ENCODE measurements around the gene PITPNC1. TPM values are rescaled to one million over a fixed set of nuclear protein-coding genes. Genes with fewer than 3 reads are reported as not detected.
A peak's percentile ranks its signal among the peaks of the same experiment; 100 is the strongest.

The PITPNC1 gene
- 24.5 and 26.1 TPM in 2 replicates for total RNA-seq
- total RNA-seq (2013) = 14.3 TPM
- 4.7 and 8.5 TPM in 2 replicates for polyA plus RNA-seq
- polyA minus RNA-seq = 5.4 and 5.9 TPM in 2 replicates

- H3K4me3 Mint-ChIP-seq = peak within 1 kb of the TSS; percentile 94
- POLR2A ChIA-PET = interaction anchor here (1.0 kb wide), 1 partner anchor 198 kb away, joined by 3 read pairs; no protein-coding TSS in a partner anchor
- H3K27me3 Mint-ChIP-seq = no peaks in the 10 kb centered on the region
- Histone ChIP-seq H3K27ac (ENCODE audit: low read length in 2 of 2) (peak within 1 kb of the TSS; percentile 47), H3K4me3 (ENCODE audit: control extremely low read depth in 1 of 5, extremely low read depth in 1 of 5, insufficient read depth in 1 of 5, low read depth in 2 of 5, low read length in 4 of 5) (peak within 1 kb of the TSS; percentile 54 to 90 (median 86)), H3K27me3 (replicated peaks in 1 of 4; ENCODE audit: control extremely low read depth in 1 of 4, control insufficient read depth in 3 of 4, insufficient read depth in 4 of 4, low read length in 3 of 4) (no peaks in the 10 kb centered on the region), H4K20me1 (ENCODE audit: control insufficient read depth, insufficient read depth, low read length, poor library complexity, severe bottlenecking) (no peaks in the 10 kb centered on the region), H3K4me2 (replicated peaks; ENCODE audit: low read depth, low read length, poor library complexity, severe bottlenecking) (peak within 1 kb of the TSS; percentile 81), H3K9ac (ENCODE audit: low read length) (peak within 1 kb of the TSS; percentile 85), H2AFZ (ENCODE audit: insufficient read depth, low read depth, low read length, poor library complexity, severe bottlenecking) (peak within 1 kb of the TSS; percentile 97), H3K4me1 (ENCODE audit: control insufficient read depth in 2 of 2, insufficient read depth in 2 of 2, low read length in 2 of 2) (peaks cover 25 to 30% of the 10 kb centered on the region in 2 donors), H3K79me2 (ENCODE audit: control insufficient read depth, insufficient read depth, low read length) (no peaks in the 10 kb centered on the region), H3K9me3 (ENCODE audit: control extremely low read depth in 1 of 3, control insufficient read depth in 2 of 3, insufficient read depth in 1 of 3, low read length in 2 of 3) (no peaks in the 10 kb centered on the region), H3K36me3 (replicated peaks in 1 of 2; ENCODE audit: control extremely low read depth in 1 of 2, control insufficient read depth in 1 of 2, extremely low read depth in 1 of 2, insufficient read depth in 2 of 2, low read length in 1 of 2) (no peaks in the 10 kb centered on the region)
- H3K9me3 Mint-ChIP-seq (ENCODE audit: insufficient read depth) = peaks cover 3% of the 10 kb centered on the region
- DNase-seq (peak; percentile 90), ATAC-seq (ENCODE audit: low read depth) (peak; percentile 74)
- CTCF ChIA-PET = interaction anchor here (0.5 to 10.8 kb wide), 10 partner anchors 11 to 341 kb away, joined by 3 to 178 read pairs (median 18); partner anchors contain the start of genes NOL11 and PSMD12
- intact Hi-C loops (cut with micrococcal nuclease) = loop anchor here (1.0 to 10.0 kb wide), 4 partner anchors 11 to 1950 kb away; partner anchors contain the start of genes ABCA5, NOL11, PRKAR1A and PSMD12
- peak within 1 kb of the TSS; percentile 92 for H3K27ac Mint-ChIP-seq
- under 1% methylated on average over 56 of the region's 56 CpGs for WGBS (ENCODE audit: insufficient coverage)
- H3K4me1 Mint-ChIP-seq = peaks cover 26% of the 10 kb centered on the region
- TF ChIP-seq, protein P1, sequence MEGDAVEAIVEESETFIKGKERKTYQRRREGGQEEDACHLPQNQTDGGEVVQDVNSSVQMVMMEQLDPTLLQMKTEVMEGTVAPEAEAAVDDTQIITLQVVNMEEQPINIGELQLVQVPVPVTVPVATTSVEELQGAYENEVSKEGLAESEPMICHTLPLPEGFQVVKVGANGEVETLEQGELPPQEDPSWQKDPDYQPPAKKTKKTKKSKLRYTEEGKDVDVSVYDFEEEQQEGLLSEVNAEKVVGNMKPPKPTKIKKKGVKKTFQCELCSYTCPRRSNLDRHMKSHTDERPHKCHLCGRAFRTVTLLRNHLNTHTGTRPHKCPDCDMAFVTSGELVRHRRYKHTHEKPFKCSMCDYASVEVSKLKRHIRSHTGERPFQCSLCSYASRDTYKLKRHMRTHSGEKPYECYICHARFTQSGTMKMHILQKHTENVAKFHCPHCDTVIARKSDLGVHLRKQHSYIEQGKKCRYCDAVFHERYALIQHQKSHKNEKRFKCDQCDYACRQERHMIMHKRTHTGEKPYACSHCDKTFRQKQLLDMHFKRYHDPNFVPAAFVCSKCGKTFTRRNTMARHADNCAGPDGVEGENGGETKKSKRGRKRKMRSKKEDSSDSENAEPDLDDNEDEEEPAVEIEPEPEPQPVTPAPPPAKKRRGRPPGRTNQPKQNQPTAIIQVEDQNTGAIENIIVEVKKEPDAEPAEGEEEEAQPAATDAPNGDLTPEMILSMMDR (IDR thresholded peaks at IDR 0.05) = no peak
- TF ChIP-seq EZH2 (IDR thresholded peaks at IDR 0.05; ENCODE audit: borderline replicate concordance, insufficient read depth, low read depth, low read length, poor library complexity, severe bottlenecking) = no peak
Measured at GRCh38 chr17:67376737-67377487, at the start of gene PITPNC1. PITPNC1 (plus strand) TSS chr17:67377281.

GRCh38 chr17:67328026-67328425 is 49.1 kb upstream of the PITPNC1 start:
- no peaks in the 10 kb centered on the region for H3K36me3 ChIP-seq (replicated peaks in 1 of 2; ENCODE audit: control extremely low read depth in 1 of 2, control insufficient read depth in 1 of 2, extremely low read depth in 1 of 2, insufficient read depth in 2 of 2, low read length in 1 of 2)
- no peak for ATAC-seq (ENCODE audit: low read depth)
- H3K9me3 ChIP-seq (ENCODE audit: control extremely low read depth in 1 of 3, control insufficient read depth in 2 of 3, insufficient read depth in 1 of 3, low read length in 2 of 3) = no peaks in the 10 kb centered on the region
- Mint-ChIP-seq H3K4me1 (no peaks in the 10 kb centered on the region), H3K9me3 (ENCODE audit: insufficient read depth) (no peaks in the 10 kb centered on the region), H3K27me3 (peaks cover 3% of the 10 kb centered on the region), H3K4me3 (no peak overlapping the region), H3K27ac (no peak overlapping the region)
- H4K20me1 ChIP-seq (ENCODE audit: control insufficient read depth, insufficient read depth, low read length, poor library complexity, severe bottlenecking) = no peaks in the 10 kb centered on the region
- intact Hi-C loops (cut with micrococcal nuclease) = no loop called here
- H3K4me3 ChIP-seq (ENCODE audit: control extremely low read depth in 1 of 5, extremely low read depth in 1 of 5, insufficient read depth in 1 of 5, low read depth in 2 of 5, low read length in 4 of 5) = no peak overlapping the region
- no peak overlapping the region for H3K4me2 ChIP-seq (replicated peaks; ENCODE audit: low read depth, low read length, poor library complexity, severe bottlenecking)
- no peaks in the 10 kb centered on the region for H3K4me1 ChIP-seq (ENCODE audit: control insufficient read depth in 2 of 2, insufficient read depth in 2 of 2, low read length in 2 of 2)
- no peak for TF ChIP-seq EZH2 (IDR thresholded peaks at IDR 0.05; ENCODE audit: borderline replicate concordance, insufficient read depth, low read depth, low read length, poor library complexity, severe bottlenecking)
- TF ChIP-seq, protein P1 (IDR thresholded peaks at IDR 0.05) = no peak
- no peak for DNase-seq
- CTCF ChIA-PET = no interaction called here
- no peak overlapping the region for H3K9ac ChIP-seq (ENCODE audit: low read length)
- no CpG with 5 or more reads among the region's 3 CpGs for WGBS (ENCODE audit: insufficient coverage)
- no peak overlapping the region for H3K27ac ChIP-seq (ENCODE audit: low read length in 2 of 2)
- POLR2A ChIA-PET = no interaction called here
- no peak overlapping the region for H2AFZ ChIP-seq (ENCODE audit: insufficient read depth, low read depth, low read length, poor library complexity, severe bottlenecking)
- no peaks in the 10 kb centered on the region for H3K27me3 ChIP-seq (replicated peaks in 1 of 4; ENCODE audit: control extremely low read depth in 1 of 4, control insufficient read depth in 3 of 4, insufficient read depth in 4 of 4, low read length in 3 of 4)
- no peaks in the 10 kb centered on the region for H3K79me2 ChIP-seq (ENCODE audit: control insufficient read depth, insufficient read depth, low read length)
